H1 (cell line): Measurements from ENCODE around the gene ZNF692. TPM values are rescaled to one million over a fixed set of nuclear protein-coding genes. Genes with fewer than 3 reads are reported as not detected.

Experiments
- CTCF ChIA-PET: fragments of 300-600 bp; sonication (Branson Sonifier 250); formaldehyde crosslinking; loops from one replicate; lab custom pipeline; 2021; ENCODE audit not compliant: partially characterized antibody; lab: Charles Lee
- POLR2A ChIA-PET: fragments of 300-600 bp; sonication (Branson Sonifier 250); formaldehyde crosslinking; loops from one replicate; lab custom pipeline; 2021; ENCODE audit warnings: inconsistent platforms; ENCODE audit not compliant: partially characterized antibody; lab: Charles Lee
- DNase-seq, 2 experiments: peaks; one replicate each; pipeline versions ENCODE4 v3.0.0 to v3.0.0-alpha.2; 2010 to 2022; ENCODE audit warnings: low spot score in 2 of 2, low read depth in 1 of 2, mixed read lengths in 1 of 2
- FAIRE-seq: peaks from 2 replicates; lab custom pipeline; 2011; peaks lifted over from hg19 to GRCh38; lab: Jason Lieb, UNC
- H2AFZ ChIP-seq: 2 replicates; pipeline ENCODE4 v1.8.1; 2012; ENCODE audit warnings: low read length, inconsistent platforms
- H2AK5ac ChIP-seq: 2 replicates; pipeline ENCODE4 v1.6.1; 2013; ENCODE audit warnings: low read depth, low read length
- H2BK120ac ChIP-seq: replicated peaks from 2 replicates; pipeline ENCODE3; 2013; ENCODE audit warnings: low read depth, low read length, inconsistent platforms
- H2BK12ac ChIP-seq: 2 replicates; pipeline ENCODE4 v1.6.1; 2013; ENCODE audit warnings: low read depth, low read length
- H2BK15ac ChIP-seq: 2 replicates; pipeline ENCODE4 v1.6.1; 2013; ENCODE audit warnings: low read length
- H2BK20ac ChIP-seq: 2 replicates; pipeline ENCODE4 v1.6.1; 2013; ENCODE audit warnings: low read length
- H2BK5ac ChIP-seq: 2 replicates; pipeline ENCODE4 v1.6.1; 2013; ENCODE audit warnings: low read depth, low read length
- H3K14ac ChIP-seq: 2 replicates; pipeline ENCODE4 v1.6.1; 2013; ENCODE audit warnings: inconsistent platforms; ENCODE audit not compliant: insufficient read length
- H3K18ac ChIP-seq: 2 replicates; pipeline ENCODE4 v1.6.1; 2013; ENCODE audit warnings: low read length; ENCODE audit errors: extremely low read depth
- H3K23ac ChIP-seq: 2 replicates; pipeline ENCODE4 v1.6.1; 2013; ENCODE audit warnings: inconsistent platforms; ENCODE audit not compliant: insufficient read length
- H3K23me2 ChIP-seq: 2 replicates; pipeline ENCODE4 v1.6.1; 2013; ENCODE audit warnings: low read depth, low read length
- H3K27ac ChIP-seq: 2 replicates; pipeline ENCODE4 v1.6.1; 2011; ENCODE audit warnings: low read depth, low read length, inconsistent platforms
- H3K27me3 ChIP-seq, 4 experiments: replicated peaks in 1 of 4; 1 replicate in 1 of 4; 2 replicates in 3 of 4; pipeline versions ENCODE4 v1.6.1 to v1.8.1; 2011 to 2013; ENCODE audit warnings: low read length in 3 of 4, mild to moderate bottlenecking in 3 of 4, inconsistent platforms in 2 of 4, mixed read lengths in 2 of 4, moderate library complexity in 1 of 4; ENCODE audit not compliant: control insufficient read depth in 3 of 4, insufficient read depth in 3 of 4; ENCODE audit errors: extremely low read depth in 1 of 4
- H3K36me3 ChIP-seq, 4 experiments: 2 replicates each; pipeline versions ENCODE4 v1.6.1 to v1.8.1; 2011 to 2013; ENCODE audit warnings: mild to moderate bottlenecking in 4 of 4, low read length in 3 of 4, moderate library complexity in 2 of 4, control low read depth in 1 of 4, inconsistent platforms in 1 of 4; ENCODE audit not compliant: insufficient read depth in 4 of 4, control insufficient read depth in 2 of 4
- H3K4ac ChIP-seq: replicated peaks from 2 replicates; pipeline ENCODE3; 2013; ENCODE audit warnings: low read length, low read depth, mixed read lengths, inconsistent platforms; ENCODE audit not compliant: insufficient read length
- H3K4me1 ChIP-seq, 4 experiments: replicated peaks in 1 of 4; 1 replicate in 1 of 4; 2 replicates in 3 of 4; pipeline versions ENCODE4 v1.6.1 to v1.8.1; 2011 to 2013; ENCODE audit warnings: low read length in 3 of 4, inconsistent platforms in 2 of 4, mixed read lengths in 1 of 4; ENCODE audit not compliant: insufficient read depth in 4 of 4, control insufficient read depth in 3 of 4
- H3K4me2 ChIP-seq, 2 experiments: 2 replicates each; pipeline versions ENCODE4 v1.6.1 to v1.8.1; 2011 to 2013; ENCODE audit warnings: low read depth in 2 of 2, low read length in 2 of 2, control low read depth in 1 of 2, inconsistent platforms in 1 of 2, mild to moderate bottlenecking in 1 of 2; ENCODE audit not compliant: insufficient read depth in 1 of 2
- H3K4me3 ChIP-seq, 4 experiments: fragments of 200-600, 300-600 bp in 1 of 4; sonication (generic), shearing (Covaris generic), sonication (Bioruptor Twin) in 1 of 4; 2 replicates each; pipeline versions ENCODE4 v1.5.1 to v1.8.1; 2011 to 2016; ENCODE audit warnings: low read length in 4 of 4, low read depth in 3 of 4, control low read depth in 2 of 4, inconsistent platforms in 2 of 4, mild to moderate bottlenecking in 2 of 4, mixed read lengths in 1 of 4, moderate library complexity in 1 of 4; ENCODE audit not compliant: insufficient read depth in 2 of 4; ENCODE audit errors: extremely low read depth in 1 of 4
- H3K56ac ChIP-seq: replicated peaks from 2 replicates; pipeline ENCODE3; 2013; ENCODE audit warnings: low read depth, mild to moderate bottlenecking, mixed read lengths, low read length, inconsistent platforms; ENCODE audit not compliant: insufficient read length
- H3K79me1 ChIP-seq: 2 replicates; pipeline ENCODE4 v1.6.1; 2013; ENCODE audit warnings: low read depth, low read length, control low read depth
- H3K79me2 ChIP-seq, 2 experiments: 2 replicates each; pipeline versions ENCODE4 v1.6.1 to v1.8.1; 2012 to 2013; ENCODE audit warnings: low read length in 2 of 2, mild to moderate bottlenecking in 2 of 2, inconsistent platforms in 1 of 2; ENCODE audit not compliant: insufficient read depth in 2 of 2, control insufficient read depth in 1 of 2
- H3K9ac ChIP-seq, 4 experiments: replicated peaks in 1 of 4; 1 replicate in 1 of 4; 2 replicates in 3 of 4; pipeline versions ENCODE4 v1.6.1 to v1.8.1; 2011 to 2013; ENCODE audit warnings: low read depth in 3 of 4, low read length in 3 of 4, control low read depth in 2 of 4, mild to moderate bottlenecking in 2 of 4, moderate library complexity in 2 of 4, inconsistent platforms in 1 of 4; ENCODE audit errors: extremely low read depth in 1 of 4
- H3K9me3 ChIP-seq, 2 experiments: 2 replicates each; pipeline versions ENCODE4 v1.6.1 to v1.8.1; 2012 to 2013; ENCODE audit warnings: mild to moderate bottlenecking in 2 of 2, moderate library complexity in 2 of 2, control low read depth in 1 of 2, inconsistent platforms in 1 of 2, low read depth in 1 of 2, low read length in 1 of 2, mixed read lengths in 1 of 2; ENCODE audit not compliant: insufficient read depth in 2 of 2
- H4K20me1 ChIP-seq, 2 experiments: replicated peaks in 1 of 2; 2 replicates each; pipeline versions ENCODE3 to v1.8.1; 2011 to 2013; ENCODE audit warnings: inconsistent platforms in 2 of 2, low read length in 2 of 2, mild to moderate bottlenecking in 1 of 2; ENCODE audit not compliant: insufficient read depth in 2 of 2, control insufficient read depth in 1 of 2
- H4K5ac ChIP-seq: 2 replicates; pipeline ENCODE4 v1.6.1; 2013; ENCODE audit warnings: low read length, low read depth, mixed read lengths, inconsistent platforms; ENCODE audit not compliant: insufficient read length
- H4K8ac ChIP-seq: 2 replicates; pipeline ENCODE4 v1.8.0; 2013; ENCODE audit warnings: mild to moderate bottlenecking, moderate library complexity, low read length, inconsistent platforms; ENCODE audit not compliant: insufficient read depth; ENCODE audit errors: extremely low read depth
- H4K91ac ChIP-seq: replicated peaks from 2 replicates; pipeline ENCODE3; 2013; ENCODE audit warnings: low read length, mixed read lengths, inconsistent platforms; ENCODE audit not compliant: insufficient read length
- BACH1 ChIP-seq: IDR thresholded peaks from 2 replicates; pipeline ENCODE4 v1.6.1; 2012; ENCODE audit warnings: low read length, improper control_type of control experiment
- FOSL1 ChIP-seq: IDR thresholded peaks from 2 replicates; pipeline ENCODE4 v1.6.1; 2011; ENCODE audit warnings: mild to moderate bottlenecking, low read depth, low read length, moderate library complexity; ENCODE audit not compliant: insufficient read depth
- GTF2F1 ChIP-seq: IDR thresholded peaks from 2 replicates; pipeline ENCODE4 v1.6.1; 2012; ENCODE audit warnings: low read depth, low read length, improper control_type of control experiment, borderline replicate concordance
- KDM5A ChIP-seq: fragments of 200-600 bp; IDR thresholded peaks from 2 replicates; pipeline ENCODE4 v1.7.1; 2012; ENCODE audit warnings: mild to moderate bottlenecking, low read length, inconsistent platforms, mixed read lengths
- POU5F1 ChIP-seq: IDR thresholded peaks from 2 replicates; pipeline ENCODE4 v1.6.1; 2011; ENCODE audit warnings: low read depth, mild to moderate bottlenecking, low read length, moderate library complexity
- RAD21 ChIP-seq, 2 experiments: IDR thresholded peaks in 1 of 2; conservative IDR thresholded peaks in 1 of 2; 2 replicates each; pipeline ENCODE4 v1.6.1; 2011; ENCODE audit warnings: low read depth in 2 of 2, low read length in 2 of 2, improper control_type of control experiment in 1 of 2, inconsistent platforms in 1 of 2, mild to moderate bottlenecking in 1 of 2, moderate library complexity in 1 of 2
- SAP30 ChIP-seq: fragments of 300-600 bp; sonication (generic); IDR thresholded peaks from 2 replicates; pipeline ENCODE4 v1.7.1; 2012; ENCODE audit warnings: low read length, moderate library complexity, mild to moderate bottlenecking, inconsistent platforms; ENCODE audit not compliant: insufficient read depth, insufficient replicate concordance
- TEAD4 ChIP-seq: IDR thresholded peaks from 2 replicates; pipeline ENCODE4 v1.6.1; 2012; ENCODE audit warnings: low read depth, low read length, inconsistent platforms, mixed read lengths
- WGBS, 2 experiments: shearing (Covaris generic) in 1 of 2; methylation state at CpG; one replicate each; pipeline versions ENCODE4 v1.1.6 to v1.1.7; 2013 to 2015; ENCODE audit warnings: low lambda C conversion rate in 2 of 2, mixed read lengths in 2 of 2, inconsistent platforms in 1 of 2, low coverage in 1 of 2, missing lambda C conversion rate in 1 of 2; ENCODE audit not compliant: insufficient replicate concordance in 2 of 2, insufficient coverage in 1 of 2, insufficient read length in 1 of 2; ENCODE audit errors: extremely low coverage in 1 of 2, missing lambda C conversion rate in 1 of 2; 5-methylcytosine and 5-hydroxymethylcytosine counted together
- polyA plus RNA-seq, 7 experiments: library from polyadenylated mRNA; depleted of rRNA in 3 of 7; stranded (reverse) in 5 of 7; unstranded in 2 of 7; fragments of >200 nt in 5 of 7; fragments of 200-250 nt in 2 of 7; gene quantifications; 1 replicate in 5 of 7; 2 replicates in 1 of 7; 4 replicates in 1 of 7; pipeline versions ENCODE4 v1.2.1 to v1.2.3, GENCODE V29; 2011 to 2013; ENCODE audit warnings: missing spikeins in 2 of 7, mixed read lengths in 2 of 7
- total RNA-seq: library from RNA; stranded (reverse); fragmentation: NEBNext Ultra II Directional; extraction: Animal tissue kit (Norgen Biotek cat#: 25700); gene quantifications from 2 replicates; pipeline ENCODE4 v1.2.1, GENCODE V29; 2021

Gene ZNF692
- total and polyA plus RNA-seq, 2 of the 8 experiments (the other 6 are each of a cell fraction or from before 2014, with no cell fraction given) = 38.4 to 52.3 TPM

- Histone ChIP-seq H2AK5ac (no peak overlapping the region), H3K9me3 (no peaks in the 10 kb centered on the region), H3K9ac (no peak overlapping the region), H4K8ac (no peak overlapping the region; the same call in none of the 2 replicates), H3K36me3 (peaks cover 10 to 42% (median 37%) of the 10 kb centered on the region in 4 experiments), H2AFZ (no peak overlapping the region), H3K79me1 (0 out of 2 replicates have a peak, but pooled peaks cover 2% of the 10 kb centered on the region), H4K20me1 (peaks cover 7 to 20% of the 10 kb centered on the region in 2 experiments), H2BK12ac (no peak overlapping the region), H3K56ac (no peak overlapping the region), H3K4ac (no peak overlapping the region), H2BK5ac (no peak overlapping the region), H3K79me2 (peaks cover 0 to 7% of the 10 kb centered on the region in 2 experiments; a peak in 1 of 4 replicates), H3K14ac (no peak overlapping the region), H3K27ac (no peak overlapping the region), H3K23ac (no peak overlapping the region), H3K27me3 (no peaks in the 10 kb centered on the region), H3K4me3 (no peak overlapping the region), H2BK20ac (no peak overlapping the region), H3K4me2 (no peak overlapping the region), H4K5ac (no peak overlapping the region), H3K4me1 (peaks cover 0 to 7% (median 6%) of the 10 kb centered on the region in 4 experiments; a peak in 6 of 7 replicates), H3K18ac (no peak overlapping the region), H2BK120ac (no peak overlapping the region), H2BK15ac (no peak overlapping the region), H4K91ac (no peak overlapping the region), H3K23me2 (peaks cover 5% of the 10 kb centered on the region)
- no peak for FAIRE-seq
- WGBS, 2 experiments = 90% methylated on average over 7 of the region's 7 CpGs; no CpG with 5 or more reads in 1 of the 2 experiments
- CTCF ChIA-PET = interaction anchor here (0.7 to 4.1 kb wide), 3 partner anchors 11 to 27 kb away, joined by 3 to 27 read pairs (median 3); partner anchors contain the start of gene SH3BP5L
- TF ChIP-seq KDM5A (no peak), BACH1 (no peak), GTF2F1 (no peak), FOSL1 (no peak), SAP30 (no peak), RAD21 (IDR thresholded peaks at IDR 0.05 in 1 of 2, conservative IDR thresholded peaks at IDR 0.05 in 1 of 2; ENCODE audit: low read depth in 2 of 2, low read length in 2 of 2) (no peak), TEAD4 (no peak), POU5F1 (no peak)
- POLR2A ChIA-PET = interaction anchor here (2.0 kb wide), 1 partner anchor 10 kb away, joined by 5 read pairs; no protein-coding TSS in a partner anchor
- DNase-seq = no peak
Observed at GRCh38 chr1:248852481-248853405, 6.1 kb downstream of the ZNF692 start.
